DND-41 (cell line): ENCODE results near the gene ASB7.

Experiments used
- CTCF ChIP-seq: IDR thresholded peaks from 2 replicates; pipeline ENCODE4 v1.5.1; 2012; ENCODE audit warnings: borderline replicate concordance, low read length, moderate library complexity, mild to moderate bottlenecking; ENCODE audit not compliant: poor library complexity, severe bottlenecking; ENCODE audit errors: extremely low read depth
- EZH2 ChIP-seq: IDR thresholded peaks from 3 replicates; pipeline ENCODE4 v1.6.1; 2012; ENCODE audit warnings: borderline replicate concordance, low read depth, mild to moderate bottlenecking, moderate library complexity, low read length, inconsistent platforms; ENCODE audit not compliant: severe bottlenecking

- TF ChIP-seq CTCF: no peak
- TF ChIP-seq EZH2: no peak
These were observed 87.8 kb downstream of the ASB7 start for GRCh38 chr15:100690032-100690794.
